Tibial nerve (tissue), 4 donors: ENCODE results near the gene PIK3AP1.

Experiments
- CTCF ChIP-seq, 5 experiments: fragments of 200-600 bp in 3 of 5; fragments of 450-650 bp in 2 of 5; sonication (generic) in 3 of 5; IDR thresholded peaks; one replicate each; pipeline ENCODE4 v1.5.1; 2016 to 2019; ENCODE audit warnings: antibody characterized with exemption in 5 of 5, mild to moderate bottlenecking in 3 of 5, moderate library complexity in 2 of 5
- EP300 ChIP-seq, 2 donors: sonication (generic); formaldehyde crosslinking; IDR thresholded peaks; one replicate each; pipeline ENCODE4 v1.6.1; 2017; ENCODE audit warnings: antibody characterized with exemption in 2 of 2, mild to moderate bottlenecking in 1 of 2
- POLR2A ChIP-seq, 2 donors: fragments of 450-650 bp; IDR thresholded peaks; one replicate each; pipeline ENCODE4 v1.6.1; 2017; ENCODE audit warnings: antibody characterized with exemption in 2 of 2, mild to moderate bottlenecking in 2 of 2, moderate library complexity in 2 of 2

DNA sequence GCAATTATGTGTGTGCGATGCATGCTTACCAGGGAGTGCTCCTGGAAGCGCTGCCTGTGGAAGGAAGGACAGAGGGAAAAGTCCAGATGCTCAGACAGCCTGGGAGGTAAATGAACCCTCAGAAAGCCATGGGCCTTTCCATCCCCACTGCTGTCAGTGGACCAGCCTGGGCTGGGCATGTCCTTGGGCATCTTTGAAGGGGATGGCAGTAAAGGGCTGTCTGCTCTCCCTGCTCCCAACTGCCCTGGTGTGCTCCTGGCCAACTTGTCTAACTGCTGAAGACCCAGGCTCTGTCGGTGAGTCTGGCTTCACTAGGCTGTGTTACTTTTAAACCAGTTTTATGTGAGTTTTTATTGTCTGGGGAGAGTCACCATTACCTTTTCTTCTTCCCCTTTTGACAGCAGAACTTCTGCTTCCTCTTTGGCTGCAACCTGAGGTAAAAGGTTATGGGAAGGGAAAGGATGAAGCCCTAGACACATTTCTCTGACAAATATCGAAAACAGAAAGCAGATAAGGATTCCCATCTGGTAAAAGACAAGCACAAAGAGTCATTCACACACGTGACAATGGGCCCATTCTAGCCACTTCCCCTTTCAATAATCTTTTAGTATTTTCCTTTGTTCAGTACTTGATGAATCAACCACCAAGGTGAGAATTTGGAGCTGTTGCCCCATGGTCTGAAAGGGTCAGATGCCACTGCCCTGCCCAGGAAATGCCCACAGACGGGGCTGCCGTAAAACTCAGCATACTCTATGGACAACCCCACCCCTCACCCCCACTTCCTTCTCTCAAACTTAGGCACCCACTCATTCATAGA is 27.6 kb upstream of the PIK3AP1 start:
- TF ChIP-seq CTCF (IDR thresholded peaks at IDR 0.05), result no peak
- TF ChIP-seq POLR2A (IDR thresholded peaks at IDR 0.05), result no peak
- TF ChIP-seq EP300 (IDR thresholded peaks at IDR 0.05), result no peak
